ENCODE results near the gene CHDH. TPM values are rescaled to one million over a fixed set of nuclear protein-coding genes. Genes with fewer than 3 reads are reported as not detected.

The CHDH gene
- polyA plus RNA-seq, 3 donors, result 8.3 to 12.9 (median 10.6) TPM

DNA sequence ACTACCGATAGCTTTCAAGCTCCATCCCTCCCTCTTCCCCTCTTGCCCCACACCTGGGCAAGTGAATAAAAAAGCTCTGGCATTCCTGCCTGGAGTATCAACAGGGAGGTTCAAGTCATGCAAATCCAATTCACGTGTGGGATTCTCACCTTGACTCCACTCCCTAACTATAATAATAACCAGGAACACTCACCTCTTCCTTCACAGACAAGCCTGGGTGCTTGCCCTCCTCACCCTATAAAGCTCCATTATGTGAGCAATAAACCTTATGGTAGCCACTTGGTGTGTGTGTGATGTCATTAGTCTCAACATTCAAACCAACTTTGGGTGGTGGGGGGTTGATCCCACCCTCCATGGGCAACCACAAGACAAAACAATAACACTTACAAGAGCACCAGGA lies 16.6 kb downstream of the CHDH start:
- no peak for DNase-seq

DNA sequence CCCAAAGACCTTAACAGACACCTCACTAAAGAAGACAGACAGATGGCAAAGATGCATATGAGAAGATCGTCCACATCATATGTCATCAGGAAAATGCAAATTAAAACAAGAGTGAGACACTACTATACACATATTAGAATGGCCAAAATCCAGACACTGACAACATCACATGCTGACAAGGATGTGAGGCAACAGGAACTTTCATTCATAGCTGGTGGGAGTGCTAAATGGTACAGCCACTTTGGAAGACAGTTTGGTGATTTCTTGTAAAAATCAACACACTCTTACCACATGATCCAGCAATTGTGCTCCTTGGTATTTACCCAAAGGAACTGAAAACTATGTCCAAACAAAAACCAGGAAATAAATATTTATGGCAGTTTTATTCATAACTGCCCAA lies 17.6 kb downstream of the CHDH start:
- no peak for DNase-seq

DNA sequence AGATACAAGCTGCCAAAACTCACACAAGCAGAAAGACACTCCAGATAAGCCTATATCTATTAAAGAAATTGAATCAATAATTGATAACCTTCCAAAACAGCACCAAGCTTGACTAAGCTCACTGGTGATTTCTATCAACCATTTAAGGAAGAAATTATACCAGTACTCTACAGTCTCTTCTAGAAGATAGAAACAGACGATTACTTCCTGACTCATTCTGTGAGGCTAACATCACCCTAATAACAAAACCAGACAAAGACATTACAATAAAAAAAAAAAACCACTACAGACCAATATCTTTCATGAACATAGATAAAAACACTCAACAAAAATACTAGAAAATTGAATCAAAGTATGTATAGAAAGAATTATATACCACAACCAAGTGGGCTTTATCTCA lies 20.2 kb downstream of the CHDH start:
- DNase-seq, result no peak

DNA sequence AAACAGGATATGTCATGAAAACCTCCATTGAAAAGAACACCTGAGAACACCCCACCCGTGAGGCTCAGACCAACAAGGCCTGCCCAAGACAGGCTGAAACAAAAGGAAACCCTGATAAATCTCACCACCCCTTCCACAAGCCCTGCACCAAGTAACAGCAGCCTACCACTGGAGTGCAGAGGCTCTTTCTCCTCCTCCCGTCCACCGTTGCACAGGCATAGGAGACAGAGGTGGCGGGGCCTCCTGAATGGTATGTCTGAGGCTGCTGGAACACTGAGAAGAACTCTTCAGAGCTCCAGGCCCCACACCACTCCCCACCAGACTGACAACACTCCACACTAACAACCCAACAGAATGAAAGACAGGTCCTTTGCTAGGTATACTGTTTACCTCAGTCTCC lies 21.4 kb downstream of the CHDH start:
- no peak for DNase-seq

DNA sequence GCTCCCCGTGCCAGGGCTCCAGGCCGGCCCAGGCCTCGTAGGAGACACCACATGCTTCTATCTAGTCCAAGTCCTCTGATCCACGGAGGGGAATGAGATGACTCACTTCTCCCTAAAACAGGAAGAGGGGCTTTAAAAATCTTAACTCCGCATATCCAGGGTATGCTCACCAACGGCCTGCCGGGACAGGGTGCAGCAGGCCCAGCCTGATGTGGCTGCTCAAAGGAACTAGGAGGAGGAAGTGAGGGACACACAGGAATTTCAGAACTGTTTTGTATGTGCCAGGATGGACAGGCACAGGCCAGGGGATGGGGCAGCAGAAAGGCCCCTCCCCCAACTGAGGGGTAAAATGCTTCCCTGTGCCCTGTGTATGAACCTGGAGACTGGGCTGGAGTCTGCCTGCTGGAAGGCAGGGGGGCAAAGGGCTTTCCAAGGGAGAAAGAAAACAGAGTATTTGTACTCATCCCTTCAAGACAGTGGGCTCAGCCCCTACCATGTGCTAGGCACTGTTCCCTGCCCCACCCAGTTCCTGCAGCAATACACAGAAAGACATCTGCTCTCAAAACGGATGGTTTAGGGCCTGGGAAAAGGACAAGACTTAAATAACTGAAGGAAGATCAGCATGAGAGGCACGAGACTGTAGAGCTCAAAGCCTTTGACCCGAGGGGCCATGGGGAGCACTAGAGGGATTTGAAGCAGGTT lies 22.1 kb downstream of the CHDH start:
- DNase-seq, result no peak

DNA sequence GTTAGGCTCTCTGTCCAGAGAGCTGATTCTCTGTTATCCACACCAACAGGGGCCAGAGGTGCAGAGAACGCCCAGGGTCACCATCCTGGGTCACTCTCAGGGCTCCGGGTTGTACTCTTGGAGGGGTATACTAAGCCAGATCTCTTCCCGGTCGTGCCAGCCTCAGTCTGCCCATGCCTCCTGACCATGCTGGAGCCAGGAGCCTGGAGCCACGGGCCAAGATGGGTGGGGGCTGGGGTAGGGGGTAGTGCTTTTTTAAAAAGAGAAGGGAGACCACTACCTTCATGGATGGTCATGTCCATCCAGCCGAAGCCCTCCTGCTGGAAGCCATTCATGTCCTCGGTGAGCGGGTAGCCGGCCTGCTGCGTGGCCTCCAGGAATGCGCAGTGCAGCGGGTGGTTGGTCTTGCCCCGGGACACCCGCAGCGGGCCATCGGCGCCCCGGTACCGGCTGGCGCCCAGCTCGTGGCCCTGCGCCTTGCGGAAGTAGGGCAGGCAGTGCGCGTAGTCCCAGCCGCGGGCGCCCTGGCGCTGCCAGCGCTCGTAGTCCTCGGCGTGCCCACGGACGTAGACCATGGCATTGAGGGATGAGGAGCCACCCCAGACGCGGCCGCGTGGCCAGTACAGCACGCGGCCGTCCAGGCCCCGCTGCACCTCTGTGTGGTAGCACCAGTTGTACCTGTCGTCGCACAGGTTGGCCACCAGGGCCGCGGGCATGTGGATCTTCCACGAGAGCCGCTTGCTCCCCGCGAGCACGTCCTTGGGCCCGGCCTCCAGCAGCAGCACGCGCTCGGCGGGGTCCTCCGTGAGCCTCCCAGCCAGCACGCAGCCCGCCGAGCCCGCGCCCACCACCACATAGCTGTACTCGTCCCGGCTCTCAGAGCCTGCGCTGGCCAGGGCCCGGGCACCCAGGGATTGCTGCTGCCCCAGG lies 22.9 kb downstream of the CHDH start:
- no peak for DNase-seq

DNA sequence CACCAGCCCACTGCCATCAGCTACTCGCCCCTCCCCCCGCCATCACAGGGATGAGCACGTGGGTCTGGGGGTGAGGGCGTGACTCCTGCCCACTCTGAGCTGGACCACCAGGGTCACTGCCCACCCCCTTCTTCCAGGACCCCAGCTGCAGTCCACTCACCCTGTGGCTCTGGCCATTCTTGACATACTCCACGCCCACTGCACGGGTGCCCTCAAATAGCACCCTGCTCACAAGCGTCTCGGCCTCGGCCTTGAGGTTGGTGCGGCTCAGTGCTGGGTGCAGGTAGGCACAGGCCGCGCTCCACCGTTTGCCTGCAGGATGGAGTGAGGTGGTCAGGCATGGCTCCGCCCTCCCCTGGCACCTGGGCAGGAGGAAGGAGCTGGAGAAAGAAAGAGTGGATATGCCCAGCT lies 23.9 kb downstream of the CHDH start:
- DNase-seq, result no peak

DNA sequence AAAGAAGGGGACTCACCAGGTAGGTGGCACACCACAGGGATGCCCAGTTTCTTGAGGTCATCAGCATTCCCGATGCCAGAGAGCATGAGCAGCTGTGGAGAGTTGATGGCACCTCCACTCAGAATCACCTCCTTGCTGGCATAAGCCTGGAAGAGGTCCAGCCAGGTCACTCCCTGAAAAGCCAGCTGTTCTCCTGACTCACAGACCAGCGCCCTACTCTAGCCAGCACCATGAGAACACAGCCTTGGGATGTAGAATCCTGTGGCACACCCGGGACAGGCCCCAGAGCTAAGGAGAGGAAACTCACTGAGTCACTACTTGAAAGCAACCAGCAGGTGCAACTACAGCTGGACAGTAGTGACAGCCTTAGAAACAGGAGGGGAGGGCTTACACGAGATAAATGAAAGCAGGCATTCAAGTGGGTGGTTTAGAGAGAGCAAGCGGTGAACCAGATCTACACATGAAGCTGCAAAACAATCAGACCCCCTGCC lies 24.5 kb downstream of the CHDH start:
- DNase-seq, result no peak

DNA sequence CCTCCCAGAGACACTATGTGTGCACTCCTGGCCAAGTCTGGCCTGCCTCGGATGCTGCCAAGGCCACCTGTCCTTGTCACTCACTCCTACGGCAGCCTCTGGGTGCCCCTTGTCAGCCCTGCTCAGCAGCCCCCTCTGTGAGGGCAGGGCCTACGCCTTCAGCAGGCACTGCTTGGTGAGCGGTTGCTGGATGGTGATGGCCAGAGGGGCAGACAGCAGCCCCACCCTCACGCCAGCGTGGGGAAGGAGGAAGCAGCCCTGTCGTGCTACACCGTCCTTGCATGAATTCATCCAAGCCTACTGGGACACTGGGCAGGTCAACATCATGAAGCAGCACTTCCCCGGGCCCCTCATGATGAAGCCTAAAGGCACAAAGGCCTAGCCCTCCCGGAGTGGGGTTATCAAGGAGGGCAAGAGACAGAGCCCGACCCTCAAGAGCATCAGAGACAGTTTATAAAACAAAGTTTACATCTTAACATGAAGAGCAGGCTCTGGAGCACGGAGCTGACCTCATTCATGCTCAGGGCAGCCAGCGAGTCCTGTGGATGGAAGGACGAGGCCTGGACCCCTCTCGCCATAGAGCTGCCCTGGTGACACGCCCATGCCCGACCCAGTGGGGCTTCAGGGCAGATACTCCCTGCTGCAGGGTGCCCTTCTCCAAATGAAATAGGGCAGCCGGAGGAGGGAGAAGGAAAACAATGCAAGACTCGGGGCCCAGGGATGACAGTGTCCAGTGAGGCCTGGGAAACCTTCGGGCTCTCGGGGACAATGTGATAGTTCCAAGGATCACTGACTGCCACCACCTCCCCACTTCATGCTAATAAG lies 25.3 kb downstream of the CHDH start:
- DNase-seq, result no peak

DNA sequence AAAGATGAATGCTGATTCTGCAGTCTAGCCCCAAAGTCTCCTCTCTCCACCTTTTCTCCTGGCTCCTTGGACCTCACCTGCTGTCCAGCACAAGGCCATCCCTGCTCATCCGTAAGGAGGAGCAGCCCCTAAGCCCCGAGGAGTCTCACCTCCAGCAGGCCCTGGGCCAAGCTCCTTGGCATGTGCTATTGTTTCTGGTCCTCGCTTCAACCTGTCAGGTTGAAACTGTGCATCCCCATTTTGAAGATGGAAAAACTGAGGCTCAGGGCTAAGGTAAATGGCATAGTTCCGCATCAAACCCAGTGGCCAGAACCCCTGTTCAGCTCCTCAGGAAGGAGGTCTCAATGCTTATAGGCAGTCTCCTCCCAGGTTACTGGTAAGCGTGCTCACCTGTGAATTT lies 26.1 kb downstream of the CHDH start:
- DNase-seq, result no peak

DNA sequence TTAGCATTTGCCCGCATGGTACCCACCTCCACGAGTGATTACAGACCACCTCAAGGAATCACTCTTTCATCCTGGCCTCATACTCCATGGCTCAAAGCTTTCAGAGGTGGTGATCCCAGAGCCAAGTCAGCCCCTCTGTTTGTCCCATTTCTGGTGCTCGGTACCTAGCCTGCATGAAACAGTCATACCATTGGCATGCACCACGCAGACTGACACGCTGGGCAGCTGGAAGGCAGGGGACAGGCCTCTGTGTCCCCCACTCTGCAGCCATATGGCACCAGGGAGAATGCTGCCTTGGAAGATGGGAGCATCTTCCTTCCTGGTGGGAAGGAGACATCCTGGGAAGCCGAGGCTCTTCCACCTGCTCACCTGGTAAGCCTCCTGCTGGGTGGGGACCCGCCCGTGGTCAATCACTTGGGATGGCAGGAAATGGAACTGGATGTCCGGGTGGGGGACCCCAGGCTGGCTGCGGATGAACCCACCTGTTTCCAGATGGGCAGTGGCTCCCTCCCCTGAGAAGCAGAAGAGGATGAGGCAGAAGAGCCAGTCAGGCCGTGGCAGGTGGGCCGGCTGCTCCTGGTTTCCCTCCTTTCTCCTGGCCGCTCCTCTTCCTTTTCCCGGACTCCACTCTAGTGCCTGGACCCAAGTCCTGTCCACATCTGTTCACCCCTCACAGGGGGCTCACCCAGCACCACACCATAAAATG lies 26.9 kb downstream of the CHDH start:
- no peak for DNase-seq

DNA sequence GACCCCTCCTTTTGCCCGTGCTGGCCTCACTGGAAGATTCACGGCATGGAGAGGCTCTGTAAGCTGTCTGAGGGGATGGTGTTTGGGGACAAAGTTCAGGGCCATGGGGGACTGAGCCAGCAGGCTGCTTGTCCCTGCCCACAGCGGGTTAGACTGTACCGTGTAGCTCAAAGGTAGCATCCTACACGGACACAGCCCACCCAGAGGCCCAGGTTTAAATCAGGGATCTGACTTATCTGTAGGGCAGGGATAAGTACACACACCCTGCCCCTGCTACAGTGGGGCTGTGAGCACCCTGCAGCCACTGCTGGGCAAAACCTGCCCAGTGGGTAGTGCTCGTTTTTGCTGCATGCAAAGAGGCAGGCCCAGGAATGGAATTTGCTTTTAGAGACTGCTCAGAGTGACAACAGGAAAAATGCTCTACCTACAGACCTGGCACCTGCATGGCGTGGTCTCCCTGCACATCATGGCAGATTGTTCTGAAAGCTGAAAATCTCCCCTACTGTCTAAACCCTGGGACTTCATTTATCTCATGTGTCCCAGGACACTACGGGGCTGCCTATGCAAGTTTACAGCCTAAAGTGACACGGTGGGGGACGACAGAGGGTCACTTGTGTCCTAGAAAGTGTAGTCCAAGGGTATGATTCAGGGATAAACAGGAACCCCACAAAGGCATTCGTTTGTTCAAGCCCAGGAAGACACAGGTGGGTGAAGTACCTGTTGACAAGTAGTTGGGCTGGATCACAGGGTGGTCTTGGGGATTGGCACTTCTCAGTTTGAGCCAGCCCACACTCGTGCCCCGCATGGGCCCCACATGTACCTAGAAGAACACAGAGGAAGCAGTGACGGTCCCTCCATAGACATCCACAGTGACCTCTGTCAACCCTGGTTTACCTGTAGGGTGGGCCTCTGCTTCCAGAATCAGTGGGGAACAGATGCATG lies 27.7 kb downstream of the CHDH start:
- DNase-seq, result no peak

DNA sequence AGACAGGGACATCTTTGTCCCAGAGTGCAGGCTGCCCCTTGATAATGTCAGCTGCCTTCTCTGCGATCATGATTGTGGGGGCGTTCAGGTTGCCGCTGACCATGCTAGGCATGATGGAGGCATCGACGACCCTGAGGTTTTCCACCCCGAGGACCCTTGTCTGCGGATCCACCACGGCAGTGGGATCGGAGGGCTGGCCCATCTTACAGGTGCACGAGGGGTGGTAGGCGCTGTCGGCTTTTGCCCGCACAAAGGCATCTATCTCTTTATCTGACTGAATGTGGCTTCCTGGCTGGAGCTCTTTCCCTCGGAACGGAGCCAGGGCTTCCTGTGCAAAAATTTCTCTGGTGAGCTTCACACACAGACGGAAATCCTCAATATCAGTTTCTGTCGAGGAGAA lies 28.4 kb downstream of the CHDH start:
- DNase-seq, result no peak

DNA sequence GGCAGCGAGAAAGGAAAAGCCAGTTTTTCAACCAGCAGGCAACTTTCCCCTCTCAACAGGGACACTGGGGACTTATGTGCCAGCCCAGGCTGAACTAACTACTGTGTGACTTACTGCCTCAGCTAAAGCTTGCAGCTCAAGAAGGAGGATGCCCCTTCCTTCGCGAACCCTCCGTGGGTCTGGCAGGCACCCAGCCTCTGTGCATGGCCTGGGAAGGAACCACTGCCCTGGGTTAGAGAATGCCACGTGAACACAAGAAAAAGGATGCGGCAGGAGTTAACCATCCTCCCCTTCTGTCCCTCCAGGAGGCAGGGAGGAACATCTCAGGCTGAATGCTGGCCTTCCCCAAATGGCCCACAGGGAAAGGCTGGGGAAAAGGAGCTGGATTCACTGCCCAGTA lies 29.0 kb downstream of the CHDH start:
- DNase-seq, result no peak

DNA sequence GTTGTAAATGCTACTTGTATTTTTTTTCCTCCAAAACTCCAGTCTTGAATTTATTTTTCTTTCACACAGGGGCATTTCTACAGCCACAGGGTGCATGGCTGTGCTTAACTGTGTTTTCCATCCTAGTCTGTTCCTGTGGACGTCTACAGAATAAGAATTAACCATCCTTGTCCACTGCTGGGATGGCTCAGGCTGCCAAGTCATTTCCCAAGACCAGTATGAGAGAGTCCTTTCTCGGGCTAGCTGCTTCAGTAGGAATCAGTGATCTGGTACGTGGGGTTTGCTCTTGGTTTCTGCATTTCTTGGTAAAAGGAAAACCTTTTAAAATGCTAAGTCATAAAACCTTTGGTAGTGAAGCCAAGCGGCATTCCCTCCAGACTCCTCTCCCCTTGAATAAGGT lies 29.8 kb downstream of the CHDH start:
- no peak for DNase-seq

DNA sequence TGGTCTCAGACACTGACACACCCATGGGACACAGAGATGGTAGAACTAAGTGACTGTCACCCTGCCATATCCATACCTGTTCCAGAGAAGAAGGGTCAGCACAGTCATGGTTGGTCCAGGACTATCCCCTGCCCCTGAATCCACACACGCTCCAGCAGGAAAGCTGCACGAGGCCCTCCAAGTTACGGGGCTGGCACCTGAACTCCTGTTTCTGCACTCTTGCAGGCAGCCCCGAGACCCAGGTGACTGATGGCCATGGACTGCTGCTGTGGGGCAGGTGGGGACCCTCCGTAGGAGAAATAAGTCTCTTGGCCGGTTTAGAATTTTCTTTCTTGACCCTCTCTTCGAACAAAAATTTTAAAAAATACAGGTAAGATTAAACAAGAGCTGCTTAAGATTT lies 30.6 kb downstream of the CHDH start:
- no peak for DNase-seq

DNA sequence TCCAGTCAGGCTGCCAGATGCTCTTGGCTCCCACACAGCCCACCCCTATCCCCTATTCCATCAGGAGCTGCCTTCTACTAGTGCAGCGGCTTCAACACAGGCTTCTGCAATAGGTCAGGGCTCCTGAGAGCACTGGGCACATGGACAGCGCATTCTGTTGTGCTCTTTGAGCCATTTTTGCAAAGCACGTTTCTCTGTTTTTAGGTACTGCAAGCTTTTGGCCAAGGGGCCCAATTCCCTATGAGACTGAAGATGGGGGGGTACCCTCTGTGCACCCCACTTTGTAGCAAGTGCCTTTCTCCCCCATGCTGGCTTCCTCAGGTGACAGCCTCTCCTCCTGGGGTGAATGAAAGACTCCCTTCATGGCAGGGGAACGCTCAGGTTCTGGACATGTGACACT lies 31.2 kb downstream of the CHDH start:
- no peak for DNase-seq

DNA sequence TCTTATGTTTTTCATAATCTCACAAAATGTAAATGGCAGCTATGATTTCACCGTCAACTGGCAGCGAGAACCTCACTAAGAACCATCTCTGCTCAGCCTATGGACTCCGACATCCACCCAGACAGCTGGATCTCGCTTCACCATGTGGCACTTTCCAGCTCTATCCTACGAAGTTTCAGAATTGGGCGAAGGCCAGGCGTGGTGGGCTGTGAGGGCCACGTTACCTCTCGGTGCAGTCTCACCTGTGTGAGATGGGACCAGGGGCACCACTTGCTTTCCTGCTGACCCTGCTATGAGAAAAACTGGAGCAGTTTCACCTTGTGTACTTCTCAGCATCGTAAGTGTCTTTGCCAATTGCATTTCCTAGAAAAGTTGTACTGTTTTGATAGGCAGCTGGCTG lies 32.3 kb downstream of the CHDH start:
- DNase-seq, result no peak

DNA sequence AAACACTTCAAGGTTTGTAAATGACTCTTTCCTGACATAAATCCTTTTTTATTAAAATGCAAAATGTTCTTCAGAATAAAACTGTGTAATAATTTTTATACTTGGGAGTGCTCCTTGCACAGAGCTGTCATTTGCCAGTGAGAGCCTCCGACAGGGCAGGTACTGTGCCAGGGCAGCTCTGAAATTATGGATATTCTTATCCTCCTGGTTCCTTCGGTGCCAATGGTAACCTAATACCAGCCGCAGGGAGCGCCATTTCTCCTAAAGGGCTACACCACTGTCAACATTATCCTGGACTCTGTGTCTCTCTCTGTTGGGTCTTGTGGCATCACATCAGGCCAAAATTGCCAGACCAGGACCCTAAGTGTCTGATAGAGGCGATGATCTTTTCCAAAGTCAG lies 33.0 kb downstream of the CHDH start:
- no peak for DNase-seq

DNA sequence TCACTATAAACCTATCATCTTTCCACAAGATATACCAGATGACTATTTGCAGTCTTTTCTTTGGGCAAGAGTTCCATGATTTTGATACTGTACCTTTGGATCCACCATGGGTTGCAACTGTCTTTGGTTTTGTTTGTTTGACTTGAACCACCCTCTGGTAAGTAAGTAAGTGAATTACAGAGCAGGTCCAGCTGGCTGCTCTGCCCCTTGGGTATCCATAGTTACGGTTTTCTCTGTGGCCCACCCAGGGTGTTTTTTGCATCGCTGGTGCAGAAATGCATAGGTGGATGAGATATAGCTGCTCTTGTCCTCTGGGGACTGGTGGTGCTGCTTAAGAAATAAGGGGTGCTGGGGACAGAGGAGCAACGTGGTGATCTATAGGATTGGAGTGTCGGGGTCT lies 33.8 kb downstream of the CHDH start:
- no peak for DNase-seq

All from renal pelvis (tissue), 4 donors.